Measurements from ENCODE around the gene PBX4. TPM values are rescaled to one million over a fixed set of nuclear protein-coding genes. Genes with fewer than 3 reads are reported as not detected.

PBX4 gene
- total RNA-seq, 4 donors from 2014 or later, result 22.5 to 62.4 (median 38.4) TPM

GRCh38 chr19:19597809-19598306 lies 20.6 kb downstream of the PBX4 start:
- Histone ChIP-seq H3K4me1 (peaks cover 31 to 64% of the 10 kb centered on the region in 2 donors), H3K27ac (peak overlapping the region; percentile 62 to 87 (median 80)), H3K9me3 (no peaks in the 10 kb centered on the region), H3K27me3 (no peaks in the 10 kb centered on the region), H3K36me3 (no peaks in the 10 kb centered on the region), H3K4me3 (replicated peaks in 1 of 3) (no peak overlapping the region)
- no peak for DNase-seq
- TF ChIP-seq POLR2A (IDR thresholded peaks at IDR 0.05) (no peak), CTCF (IDR thresholded peaks at IDR 0.05) (no peak)
- WGBS, 2 donors, result 68 to 76% methylated on average over 8 of the region's 8 CpGs
- intact Hi-C loops (cut with DNase I), result no loop called here

DNA sequence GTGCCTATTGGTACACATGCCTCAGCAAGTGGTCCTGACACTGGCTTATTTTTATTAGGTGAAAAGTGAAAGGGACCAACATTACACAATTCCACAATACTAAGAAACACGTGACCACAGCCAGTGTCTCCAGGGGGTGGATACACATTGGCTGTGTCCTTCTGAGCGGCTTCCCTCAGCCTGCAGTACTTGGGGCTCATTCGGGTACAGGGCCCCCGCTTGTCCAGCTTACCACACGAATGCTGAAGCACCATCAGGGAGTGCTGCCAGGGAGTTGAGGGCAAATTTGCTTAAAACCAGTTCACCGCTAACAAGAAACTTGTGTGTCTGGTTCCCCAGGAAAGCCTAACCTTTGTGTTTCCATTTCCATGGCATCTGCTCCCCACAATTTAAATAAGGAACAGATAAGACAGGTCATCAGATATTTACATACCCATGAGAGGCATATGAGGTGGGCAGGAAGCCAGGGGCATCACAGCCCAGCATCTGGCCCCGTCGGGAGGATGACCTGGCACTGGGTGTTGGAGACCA lies 23.3 kb downstream of the PBX4 start:
- Histone ChIP-seq H3K4me3 (replicated peaks in 1 of 3) (no peak overlapping the region), H3K9me3 (no peaks in the 10 kb centered on the region)

GRCh38 chr19:19594381-19594780 lies 24.1 kb downstream of the PBX4 start:
- 96 to 99% methylated on average over 4 of the region's 4 CpGs for WGBS, 2 donors
- peak overlapping the region; percentile 62 to 87 (median 80) for H3K27ac ChIP-seq

More for the DNA sequence above, 23.3 kb downstream of the PBX4 start:
- DNase-seq, result peak; percentile 89 to 92
- Histone ChIP-seq H3K27me3 (no peaks in the 10 kb centered on the region), H3K36me3 (no peaks in the 10 kb centered on the region), H3K27ac (peak overlapping the region; percentile 62 to 87 (median 80)), H3K4me1 (peaks cover 23 to 55% of the 10 kb centered on the region in 2 donors)
- 20 to 36% methylated on average over 8 of the region's 8 CpGs for WGBS, 2 donors
- TF ChIP-seq POLR2A (IDR thresholded peaks at IDR 0.05) (peak in 1 of 2 donors; percentile 21), CTCF (IDR thresholded peaks at IDR 0.05) (no peak)
- intact Hi-C loops (cut with DNase I), result no loop called here

GRCh38 chr19:19592690-19593089 lies 25.8 kb downstream of the PBX4 start:
- no peaks in the 10 kb centered on the region for H3K36me3 ChIP-seq
- H3K27ac ChIP-seq, result peak overlapping the region in 1 of 3 donors; percentile 38
- whole genome bisulfite sequencing, 2 donors, result 93 to 97% methylated on average over 9 to 10 of the region's 10 CpGs
- intact Hi-C loops (cut with DNase I), result no loop called here
- no peak for DNase-seq
- H3K9me3 ChIP-seq, result no peaks in the 10 kb centered on the region
- no peak overlapping the region for H3K4me3 ChIP-seq (replicated peaks in 1 of 3)
- TF ChIP-seq CTCF (IDR thresholded peaks at IDR 0.05), result no peak
- H3K4me1 ChIP-seq, result peaks cover 23 to 52% of the 10 kb centered on the region in 2 donors
- no peaks in the 10 kb centered on the region for H3K27me3 ChIP-seq

More at GRCh38 chr19:19594381-19594780, 24.1 kb downstream of the PBX4 start:
- no peak for DNase-seq
- TF ChIP-seq CTCF (IDR thresholded peaks at IDR 0.05), result no peak
- TF ChIP-seq POLR2A (IDR thresholded peaks at IDR 0.05), result no peak
- no peak overlapping the region for H3K4me3 ChIP-seq (replicated peaks in 1 of 3)
- no peaks in the 10 kb centered on the region for H3K9me3 ChIP-seq
- H3K36me3 ChIP-seq, result no peaks in the 10 kb centered on the region
- H3K4me1 ChIP-seq, result peaks cover 23 to 55% of the 10 kb centered on the region in 2 donors
- intact Hi-C loops (cut with DNase I), result no loop called here
- no peaks in the 10 kb centered on the region for H3K27me3 ChIP-seq

GRCh38 chr19:19591133-19591825 lies 27.2 kb downstream of the PBX4 start:
- Histone ChIP-seq H3K4me3 (replicated peaks in 1 of 3) (no peak overlapping the region), H3K27me3 (no peaks in the 10 kb centered on the region), H3K27ac (peak overlapping the region; percentile 7 to 55 (median 12)), H3K36me3 (no peaks in the 10 kb centered on the region), H3K4me1 (peaks cover 27 to 39% of the 10 kb centered on the region in 2 donors), H3K9me3 (no peaks in the 10 kb centered on the region)
- no peak for TF ChIP-seq POLR2A (IDR thresholded peaks at IDR 0.05)
- no peak for TF ChIP-seq CTCF (IDR thresholded peaks at IDR 0.05)
- intact Hi-C loops (cut with DNase I), result no loop called here
- 30 to 42% methylated on average over 13 of the region's 13 CpGs for WGBS, 2 donors
- DNase-seq, result peak; percentile 53 to 58
